HG03457 (cell line): ENCODE measurements around the gene RABL6.
"Not testable (repeated sequence)": the region's sequence is repeated elsewhere in the genome, so short reads cannot be mapped to it uniquely, and the experiment has no call there.

ENCODE experiments used
- ATAC-seq: cut with Tn5 transposase; IDR thresholded peaks from one replicate; pipeline ENCODE4 v1.9.1; 2021; ENCODE audit warnings: moderate number of reproducible peaks; ENCODE audit not compliant: unreplicated experiment

Gene RABL6, protein sequence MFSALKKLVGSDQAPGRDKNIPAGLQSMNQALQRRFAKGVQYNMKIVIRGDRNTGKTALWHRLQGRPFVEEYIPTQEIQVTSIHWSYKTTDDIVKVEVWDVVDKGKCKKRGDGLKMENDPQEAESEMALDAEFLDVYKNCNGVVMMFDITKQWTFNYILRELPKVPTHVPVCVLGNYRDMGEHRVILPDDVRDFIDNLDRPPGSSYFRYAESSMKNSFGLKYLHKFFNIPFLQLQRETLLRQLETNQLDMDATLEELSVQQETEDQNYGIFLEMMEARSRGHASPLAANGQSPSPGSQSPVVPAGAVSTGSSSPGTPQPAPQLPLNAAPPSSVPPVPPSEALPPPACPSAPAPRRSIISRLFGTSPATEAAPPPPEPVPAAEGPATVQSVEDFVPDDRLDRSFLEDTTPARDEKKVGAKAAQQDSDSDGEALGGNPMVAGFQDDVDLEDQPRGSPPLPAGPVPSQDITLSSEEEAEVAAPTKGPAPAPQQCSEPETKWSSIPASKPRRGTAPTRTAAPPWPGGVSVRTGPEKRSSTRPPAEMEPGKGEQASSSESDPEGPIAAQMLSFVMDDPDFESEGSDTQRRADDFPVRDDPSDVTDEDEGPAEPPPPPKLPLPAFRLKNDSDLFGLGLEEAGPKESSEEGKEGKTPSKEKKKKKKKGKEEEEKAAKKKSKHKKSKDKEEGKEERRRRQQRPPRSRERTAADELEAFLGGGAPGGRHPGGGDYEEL

DNA sequence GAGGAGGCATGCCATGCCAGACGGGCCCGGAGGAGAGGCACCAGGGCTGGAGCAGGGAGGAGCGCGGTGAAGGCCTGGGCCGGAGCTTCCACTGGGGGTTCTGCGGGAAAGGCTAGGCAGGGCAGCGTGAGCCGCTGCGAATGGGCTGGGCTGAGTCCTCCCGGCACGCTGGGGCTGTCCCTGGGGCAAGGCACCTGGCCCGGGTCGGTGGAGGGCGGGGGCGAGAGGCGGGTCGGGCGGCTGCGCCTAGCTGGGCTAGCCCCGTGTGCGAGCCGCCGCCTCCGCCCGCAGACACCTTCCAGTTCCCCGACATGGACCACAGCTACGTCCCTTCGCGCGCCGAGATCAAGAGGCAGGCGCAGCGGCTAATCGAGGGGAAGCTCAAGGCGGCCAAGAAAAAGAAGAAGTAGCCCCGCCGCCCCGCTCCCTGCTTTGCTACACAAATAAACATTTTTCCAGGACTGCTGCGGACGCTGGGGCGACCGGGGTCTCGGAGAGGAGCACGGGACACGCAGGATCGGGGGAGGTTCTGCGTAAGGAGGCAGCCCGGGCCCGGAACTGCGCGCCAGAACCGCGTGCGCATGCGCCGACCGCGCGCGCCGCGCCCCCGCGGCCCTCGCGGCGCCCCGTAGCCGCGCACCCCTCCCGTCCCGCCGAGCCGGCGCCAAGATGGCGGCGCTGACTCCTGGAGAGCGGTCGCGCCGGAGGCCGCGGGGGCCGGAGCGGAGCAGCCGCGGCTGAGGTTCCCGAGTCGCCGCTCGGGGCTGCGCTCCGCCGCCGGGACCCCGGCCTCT lies at the start of gene RABL6:
TSS of gene RABL6 (plus strand) at position 668 of the 794 bp plus-strand sequence. CDS start 249 bp downstream, outside the sequence.
- ATAC-seq = peak; percentile 55

DNA sequence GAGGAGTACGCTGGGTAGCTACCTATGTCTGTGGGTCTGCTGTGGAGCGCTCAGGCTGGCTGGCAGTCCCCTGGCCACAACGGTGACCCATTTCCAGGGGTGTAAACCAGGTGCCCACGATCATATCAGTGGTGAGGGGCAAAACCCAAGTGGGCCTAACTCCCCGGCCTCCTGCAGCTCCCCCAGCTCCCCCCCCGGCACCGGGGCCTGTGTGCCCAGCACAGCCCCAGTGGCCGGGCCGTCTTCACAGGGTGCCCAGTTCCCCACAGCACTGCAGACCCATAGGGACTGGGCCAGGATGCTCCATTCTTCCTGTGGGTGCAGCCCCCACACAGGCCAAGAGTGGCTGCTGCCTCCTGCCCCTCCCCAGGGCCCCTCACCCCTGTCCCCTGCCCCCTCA lies 48.7 kb upstream of the RABL6 start:
- ATAC-seq = no peak

GRCh38 chr9:136759436-136760325 lies 48.1 kb upstream of the RABL6 start:
- no peak for ATAC-seq

DNA sequence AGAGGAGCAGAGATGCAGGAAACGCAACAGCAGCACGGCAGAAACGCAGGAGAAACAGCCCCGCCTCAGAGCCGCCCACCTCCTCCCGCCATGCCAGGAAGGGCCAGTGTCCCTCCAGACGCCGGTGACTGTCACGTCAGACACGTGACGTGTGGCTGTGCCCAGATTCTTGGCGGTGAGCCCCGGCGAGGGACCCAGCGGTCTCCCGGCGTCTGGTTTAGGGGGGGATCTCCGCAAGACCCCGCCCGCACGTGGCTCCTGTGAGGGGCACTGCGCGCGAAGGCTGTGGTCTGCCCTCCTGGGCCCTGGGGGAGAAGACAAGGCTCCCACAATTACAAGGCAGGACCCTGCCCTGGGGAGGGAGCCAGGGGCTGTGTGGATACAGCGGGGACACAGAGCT lies 47.3 kb upstream of the RABL6 start:
- no peak for ATAC-seq

- ATAC-seq = not testable (repeated sequence)
Observed at GRCh38 chr9:136760834-136761544, 46.8 kb upstream of the RABL6 start.

GRCh38 chr9:136761545-136761981 lies 46.2 kb upstream of the RABL6 start:
- ATAC-seq = no peak

- ATAC-seq = no peak
Observed at GRCh38 chr9:136762221-136762691, 45.5 kb upstream of the RABL6 start.

- no peak for ATAC-seq
Observed at GRCh38 chr9:136762915-136763648, 44.7 kb upstream of the RABL6 start.

DNA sequence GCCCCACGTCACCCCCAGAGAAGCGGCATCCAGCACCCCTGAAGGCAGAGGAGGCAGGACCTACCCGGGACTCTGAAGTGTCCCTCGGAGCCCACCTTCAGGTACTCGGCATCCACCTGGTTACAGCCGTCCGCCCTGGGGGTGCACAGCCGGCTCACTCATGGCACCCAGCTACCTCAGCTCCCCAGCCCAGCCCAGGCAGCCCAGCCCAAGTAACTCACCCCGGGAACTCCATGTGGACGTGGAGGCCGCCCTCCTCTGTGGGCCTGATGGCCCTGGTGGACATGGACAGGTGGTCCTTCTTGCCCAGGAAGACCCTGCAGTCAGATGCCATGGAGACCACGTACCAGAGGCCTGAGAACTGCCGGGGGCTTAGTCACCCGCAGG lies 44.1 kb upstream of the RABL6 start:
- no peak for ATAC-seq

- no peak for ATAC-seq
Observed at GRCh38 chr9:136764301-136764891, 43.4 kb upstream of the RABL6 start, which contains the start of gene LCN15. Gene LCN15 (minus strand): TSS chr9:136764518. CDS start chr9:136764488, 30 bp downstream.

GRCh38 chr9:136765041-136765440 lies 42.7 kb upstream of the RABL6 start:
- no peak for ATAC-seq

DNA sequence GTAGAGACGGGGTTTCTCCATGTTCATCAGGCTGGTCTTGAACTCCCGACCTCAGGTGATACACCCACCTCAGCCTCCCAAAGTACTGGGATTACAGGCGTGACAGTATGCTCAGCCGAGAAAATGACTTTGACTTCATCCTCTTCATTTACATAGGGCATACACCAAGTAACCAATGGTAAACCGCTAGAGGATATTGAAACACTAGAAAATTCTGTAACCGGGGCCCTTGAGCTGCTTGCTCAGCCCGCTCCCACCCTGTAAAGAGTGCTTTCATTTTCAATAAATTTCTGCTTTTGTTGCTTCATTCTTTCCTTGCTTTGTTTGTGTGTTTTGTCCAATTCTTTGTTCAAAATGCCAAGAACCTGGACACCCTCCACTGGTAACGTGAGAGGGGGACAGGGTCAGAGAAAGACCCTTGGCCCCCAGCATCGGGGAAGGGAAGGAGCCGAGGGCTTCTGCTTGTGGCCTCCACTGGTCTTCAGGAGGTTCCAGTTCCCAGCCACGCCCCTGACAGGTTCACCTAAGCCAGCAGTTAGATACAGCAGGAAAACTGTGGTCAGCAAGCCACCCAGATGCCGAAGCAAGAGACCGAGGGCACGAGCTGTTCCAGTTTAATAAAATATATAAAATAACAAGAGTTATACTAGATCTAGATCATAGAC lies 41.9 kb upstream of the RABL6 start:
- ATAC-seq = not testable (repeated sequence)

DNA sequence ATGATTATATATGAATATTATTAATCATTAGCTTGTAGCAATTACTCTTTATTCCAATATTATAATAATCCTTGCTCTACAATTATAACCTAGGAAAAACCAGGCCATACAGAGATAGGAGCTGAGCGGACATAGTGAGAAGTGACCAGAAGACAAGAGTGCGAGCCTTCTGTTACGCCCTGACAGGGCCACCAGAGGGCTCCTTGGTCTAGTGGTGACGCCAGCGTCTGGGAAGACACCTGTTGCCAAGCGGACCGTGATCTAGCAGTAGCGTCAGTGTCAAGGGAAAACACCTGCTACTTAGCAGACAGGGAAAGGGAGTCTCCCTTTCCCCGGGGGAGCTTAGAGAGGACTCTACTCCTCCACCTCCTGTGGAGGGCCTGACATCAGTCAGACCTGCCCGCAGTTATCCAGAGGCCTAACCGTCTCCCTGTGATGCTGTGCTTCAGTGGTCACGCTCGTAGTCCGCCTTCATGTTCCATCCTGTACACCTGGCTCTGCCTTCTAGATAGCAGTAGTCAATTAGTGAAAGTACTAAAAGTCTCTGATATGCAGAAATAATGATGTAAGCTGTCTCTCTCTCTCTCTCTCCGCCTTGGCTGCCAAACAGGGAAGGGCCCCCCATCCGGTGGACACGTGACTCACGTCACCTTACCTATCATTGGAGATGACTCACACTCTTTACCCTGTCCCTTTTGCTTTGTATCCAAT lies 41.2 kb upstream of the RABL6 start:
- not testable (repeated sequence) for ATAC-seq

DNA sequence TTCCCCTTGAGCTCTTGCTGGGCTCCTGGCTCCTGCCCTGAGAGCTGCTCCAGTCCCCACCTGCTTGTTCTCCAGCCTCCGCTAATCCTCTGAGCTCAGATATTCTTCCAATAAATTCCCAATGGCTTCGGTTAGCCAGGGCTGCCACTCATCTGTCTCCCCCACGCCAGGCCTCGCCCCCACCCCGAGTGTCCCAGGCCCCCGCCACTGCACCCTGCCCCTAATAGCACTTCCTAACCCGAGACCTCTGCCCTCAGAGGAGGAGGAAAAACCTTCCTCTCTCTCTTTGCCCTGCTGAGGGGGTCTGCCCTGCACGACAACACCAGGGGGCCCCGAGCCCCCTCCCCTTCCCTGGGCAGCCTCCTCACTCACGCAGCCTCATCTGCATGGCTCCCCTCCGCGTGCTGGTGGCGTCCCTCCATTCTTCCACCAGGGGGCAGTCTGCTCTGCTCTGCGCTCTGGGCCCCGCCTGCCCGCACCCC lies 38.0 kb upstream of the RABL6 start:
- ATAC-seq = no peak

DNA sequence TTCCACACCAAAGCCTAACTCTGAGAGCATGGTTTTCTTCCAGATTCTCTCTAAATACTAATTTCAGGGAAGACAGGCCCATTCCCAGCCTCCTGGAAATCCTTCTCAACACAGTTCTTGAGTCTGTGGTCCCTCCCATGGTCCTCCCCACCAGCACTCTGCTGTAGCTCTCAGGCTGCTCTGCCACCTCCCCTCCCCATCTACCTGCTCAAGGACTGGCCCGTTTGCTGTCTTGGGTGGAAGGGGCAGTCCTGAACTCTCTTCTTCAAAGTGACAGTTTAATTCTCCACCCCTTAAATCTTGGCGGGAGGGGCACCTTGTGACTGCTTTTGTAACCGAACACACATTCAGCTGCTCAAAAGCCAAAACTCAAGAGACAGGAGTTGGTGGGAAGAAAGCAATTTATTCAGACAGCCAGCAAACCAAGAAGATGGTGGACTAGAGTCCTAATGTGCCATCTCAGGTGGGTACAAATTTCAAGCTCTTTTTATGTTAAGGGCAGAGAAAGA lies 35.8 kb upstream of the RABL6 start:
- no peak for ATAC-seq

GRCh38 chr9:136773386-136774044 lies 34.2 kb upstream of the RABL6 start:
- ATAC-seq = no peak
